Measurements from ENCODE around the gene WDPCP.

GRCh38 chr2:63569740-63570139 is 18.5 kb downstream of the WDPCP start:
- no peak for TF ChIP-seq POLR2A (IDR thresholded peaks at IDR 0.05)
- TF ChIP-seq CTCF (IDR thresholded peaks at IDR 0.05), result no peak
- no peak for TF ChIP-seq POLR2AphosphoS5 (IDR thresholded peaks at IDR 0.05)
